Naive thymus-derived CD4-positive, alpha-beta T cell (primary cell): Measurements from ENCODE around the gene ZRSR2. TPM values are rescaled to one million over a fixed set of nuclear protein-coding genes. Genes with fewer than 3 reads are reported as not detected.

Experiments used
- ATAC-seq: fragments of 150-1000 bp; cut with Tn5 transposase; 2 replicates; pipeline ENCODE4 v1.10.0; 2021; ENCODE audit warnings: mild to moderate bottlenecking, moderate library complexity
- CTCF ChIA-PET: fragments of 350-600 bp; sonication (Branson Sonifier 250); formaldehyde crosslinking; loops from one replicate; lab custom pipeline; 2021; ENCODE audit warnings: antibody characterized with exemption; lab: Charles Lee
- POLR2A ChIA-PET: fragments of 350-600 bp; sonication (Branson Sonifier 250); formaldehyde crosslinking; loops from one replicate; lab custom pipeline; 2021; ENCODE audit warnings: antibody characterized with exemption, inconsistent platforms; lab: Charles Lee
- DNase-seq, 9 donors: peaks; one replicate each; pipeline versions ENCODE4 v3.0.0 to v3.0.0-alpha.2; 2020 to 2022; ENCODE audit warnings: mixed read lengths in 1 of 9
- H3K27ac ChIP-seq: one replicate; pipeline ENCODE4 v1.7.0; 2013; ENCODE audit warnings: mild to moderate bottlenecking, low read depth, low read length, moderate library complexity
- H3K27me3 ChIP-seq, 2 donors: one replicate each; pipeline ENCODE4 v1.7.0; 2013; ENCODE audit warnings: low read length in 2 of 2, mild to moderate bottlenecking in 2 of 2, moderate library complexity in 2 of 2; ENCODE audit not compliant: control insufficient read depth in 2 of 2, insufficient read depth in 2 of 2
- H3K36me3 ChIP-seq, 3 experiments: 1 replicate in 2 of 3; 2 replicates in 1 of 3; pipeline ENCODE4 v1.7.0; 2013; ENCODE audit warnings: low read length in 3 of 3, mild to moderate bottlenecking in 3 of 3, moderate library complexity in 1 of 3; ENCODE audit not compliant: insufficient read depth in 3 of 3, control insufficient read depth in 2 of 3
- H3K4me1 ChIP-seq, 2 donors: one replicate each; pipeline ENCODE4 v1.7.0; 2013; ENCODE audit warnings: low read length in 2 of 2, mild to moderate bottlenecking in 2 of 2, moderate library complexity in 1 of 2; ENCODE audit not compliant: control insufficient read depth in 2 of 2, insufficient read depth in 2 of 2
- H3K4me3 ChIP-seq: 2 replicates; pipeline ENCODE4 v1.7.0; 2013; ENCODE audit warnings: mild to moderate bottlenecking, low read length
- H3K9me3 ChIP-seq, 3 experiments: 1 replicate in 2 of 3; 2 replicates in 1 of 3; pipeline ENCODE4 v1.7.0; 2013; ENCODE audit warnings: low read length in 3 of 3; ENCODE audit not compliant: control insufficient read depth in 2 of 3
- H3K27ac Mint-ChIP-seq, 9 donors: one replicate each; pipeline ENCODE4 v1.8.0; 2020 to 2022; ENCODE audit warnings: mixed read lengths in 9 of 9, mild to moderate bottlenecking in 8 of 9, moderate library complexity in 5 of 9, inconsistent platforms in 2 of 9
- H3K27me3 Mint-ChIP-seq, 5 donors: one replicate each; pipeline ENCODE4 v1.8.0; 2021 to 2022; ENCODE audit warnings: mixed read lengths in 5 of 5, mild to moderate bottlenecking in 1 of 5
- H3K36me3 Mint-ChIP-seq, 5 donors: one replicate each; pipeline ENCODE4 v1.8.0; 2020 to 2022; ENCODE audit warnings: mixed read lengths in 5 of 5, mild to moderate bottlenecking in 3 of 5, inconsistent platforms in 1 of 5
- H3K4me1 Mint-ChIP-seq, 7 donors: one replicate each; pipeline ENCODE4 v1.8.0; 2020 to 2022; ENCODE audit warnings: mixed read lengths in 7 of 7, mild to moderate bottlenecking in 3 of 7, inconsistent platforms in 1 of 7
- H3K4me3 Mint-ChIP-seq, 10 donors: one replicate each; pipeline ENCODE4 v1.8.0; 2020 to 2022; ENCODE audit warnings: mild to moderate bottlenecking in 10 of 10, mixed read lengths in 10 of 10, moderate library complexity in 6 of 10, inconsistent platforms in 2 of 10
- H3K9me3 Mint-ChIP-seq, 11 donors: one replicate each; pipeline ENCODE4 v1.8.0; 2020 to 2022; ENCODE audit warnings: mixed read lengths in 11 of 11, mild to moderate bottlenecking in 4 of 11, inconsistent platforms in 1 of 11, moderate library complexity in 1 of 11
- intact Hi-C, 2 donors: fragments of 100-400 bp; cut with micrococcal nuclease; formaldehyde crosslinking; loops; one replicate each; pipeline ENCODE4 v1.15.1; 2023
- polyA plus RNA-seq, 2 donors: library from polyadenylated mRNA; unstranded; fragments of 300-500 nt; fragmentation: Illumina TruSeq; gene quantifications; one replicate each; pipeline ENCODE4 v1.2.3, GENCODE V29; 2021
- total RNA-seq, 6 experiments: library from RNA in 5 of 6; stranded (reverse) in 5 of 6; gene quantifications; 1 replicate in 5 of 6; 2 replicates in 1 of 6; pipeline ENCODE4 v1.2.3 and lab custom pipeline; 2021 to 2026

Gene ZRSR2
- total and polyA plus RNA-seq, 7 experiments from 2014 or later: 20.8 to 46.0 (median 25.4) TPM

- no peaks in the 10 kb centered on the region for H3K9me3 ChIP-seq
- Mint-ChIP-seq H3K27me3 (no peaks in the 10 kb centered on the region), H3K9me3 (no peaks in the 10 kb centered on the region), H3K27ac (peak overlapping the region in 6 of 9 donors; percentile 2 to 69 (median 48)), H3K4me1 (peaks cover 0 to 7% (median 0%) of the 10 kb centered on the region in 7 donors), H3K4me3 (peak overlapping the region in 1 of 10 donors; percentile 4), H3K36me3 (peaks cover 0 to 23% (median 0%) of the 10 kb centered on the region in 5 donors)
- ChIA-PET POLR2A (interaction anchor here (0.6 kb wide), 1 partner anchor 884 kb away, joined by 3 read pairs; no protein-coding TSS in a partner anchor), CTCF (no interaction called here)
- no peak overlapping the region for H3K4me3 ChIP-seq
- no peaks in the 10 kb centered on the region for H3K4me1 ChIP-seq
- H3K36me3 ChIP-seq: no peaks in the 10 kb centered on the region
- no peak overlapping the region for H3K27ac ChIP-seq
- H3K27me3 ChIP-seq: no peaks in the 10 kb centered on the region
- intact Hi-C loops: no loop called here
- ATAC-seq: no peak
- no peak for DNase-seq
These were observed 43.8 kb downstream of the ZRSR2 start for GRCh38 chrX:15834053-15834452.

GRCh38 chrX:15834827-15835595 lies 44.7 kb downstream of the ZRSR2 start:
- no peak for ATAC-seq
- Mint-ChIP-seq H3K4me1 (peaks cover 0 to 5% (median 0%) of the 10 kb centered on the region in 7 donors), H3K27ac (no peak overlapping the region), H3K27me3 (no peaks in the 10 kb centered on the region), H3K4me3 (no peak overlapping the region), H3K36me3 (peaks cover 0 to 21% (median 0%) of the 10 kb centered on the region in 5 donors), H3K9me3 (no peaks in the 10 kb centered on the region)
- H3K36me3 ChIP-seq: no peaks in the 10 kb centered on the region
- ChIA-PET POLR2A (no interaction called here), CTCF (no interaction called here)
- no peaks in the 10 kb centered on the region for H3K27me3 ChIP-seq
- no peaks in the 10 kb centered on the region for H3K9me3 ChIP-seq
- no peak for DNase-seq
- no peak overlapping the region for H3K4me3 ChIP-seq
- no peaks in the 10 kb centered on the region for H3K4me1 ChIP-seq
- intact Hi-C loops: no loop called here
- no peak overlapping the region for H3K27ac ChIP-seq

GRCh38 chrX:15838017-15838416 lies 47.7 kb downstream of the ZRSR2 start:
- ChIA-PET POLR2A (no interaction called here), CTCF (no interaction called here)
- Histone ChIP-seq H3K27me3 (no peaks in the 10 kb centered on the region), H3K9me3 (no peaks in the 10 kb centered on the region), H3K27ac (no peak overlapping the region), H3K4me3 (no peak overlapping the region), H3K4me1 (no peaks in the 10 kb centered on the region), H3K36me3 (no peaks in the 10 kb centered on the region)
- no peaks in the 10 kb centered on the region for H3K9me3 Mint-ChIP-seq
- intact Hi-C loops: no loop called here
- H3K27me3 Mint-ChIP-seq: no peaks in the 10 kb centered on the region
- no peak overlapping the region for H3K4me3 Mint-ChIP-seq
- ATAC-seq (no peak), DNase-seq (peak in 3 of 9 donors; percentile 4 to 27 (median 18))
- H3K27ac Mint-ChIP-seq: peak overlapping the region in 1 of 9 donors; percentile 47
- peaks cover 0 to 26% (median 4%) of the 10 kb centered on the region in 5 donors for H3K36me3 Mint-ChIP-seq
- H3K4me1 Mint-ChIP-seq: peaks cover 0 to 5% (median 2%) of the 10 kb centered on the region in 7 donors

- no peaks in the 10 kb centered on the region for H3K27me3 ChIP-seq
- Mint-ChIP-seq H3K27ac (no peak overlapping the region), H3K27me3 (no peaks in the 10 kb centered on the region), H3K9me3 (no peaks in the 10 kb centered on the region), H3K4me1 (peaks cover 0 to 9% (median 0%) of the 10 kb centered on the region in 7 donors), H3K4me3 (no peak overlapping the region), H3K36me3 (peaks cover 0 to 39% (median 7%) of the 10 kb centered on the region in 5 donors)
- ATAC-seq (no peak), DNase-seq (no peak)
- H3K4me3 ChIP-seq: no peak overlapping the region
- H3K36me3 ChIP-seq: peaks cover 0 to 3% (median 0%) of the 10 kb centered on the region in 3 experiments
- no peak overlapping the region for H3K27ac ChIP-seq
- POLR2A ChIA-PET: interaction anchor here (0.7 kb wide), 1 partner anchor 1840 kb away, joined by 3 read pairs; no protein-coding TSS in a partner anchor
- H3K4me1 ChIP-seq: no peaks in the 10 kb centered on the region
- intact Hi-C loops: no loop called here
- CTCF ChIA-PET: no interaction called here
- no peaks in the 10 kb centered on the region for H3K9me3 ChIP-seq
These were observed 51.7 kb downstream of the ZRSR2 start for GRCh38 chrX:15841853-15842516.

GRCh38 chrX:15843960-15844359 lies 53.7 kb downstream of the ZRSR2 start:
- Mint-ChIP-seq H3K36me3 (peaks cover 0 to 42% (median 7%) of the 10 kb centered on the region in 5 donors), H3K9me3 (no peaks in the 10 kb centered on the region), H3K4me3 (no peak overlapping the region), H3K4me1 (peaks cover 0 to 14% (median 2%) of the 10 kb centered on the region in 7 donors), H3K27me3 (no peaks in the 10 kb centered on the region), H3K27ac (peak overlapping the region in 1 of 9 donors; percentile 51)
- Histone ChIP-seq H3K27ac (no peak overlapping the region), H3K4me3 (no peak overlapping the region), H3K36me3 (peaks cover 0 to 3% (median 0%) of the 10 kb centered on the region in 3 experiments), H3K27me3 (no peaks in the 10 kb centered on the region), H3K9me3 (no peaks in the 10 kb centered on the region), H3K4me1 (no peaks in the 10 kb centered on the region)
- CTCF ChIA-PET: no interaction called here
- no peak for DNase-seq
- intact Hi-C loops: no loop called here
- POLR2A ChIA-PET: interaction anchor here (0.6 kb wide), 1 partner anchor 71 kb away, joined by 4 read pairs; no protein-coding TSS in a partner anchor
- no peak for ATAC-seq

- no peaks in the 10 kb centered on the region for H3K27me3 ChIP-seq
- CTCF ChIA-PET: no interaction called here
- no peaks in the 10 kb centered on the region for H3K9me3 ChIP-seq
- Mint-ChIP-seq H3K9me3 (no peaks in the 10 kb centered on the region), H3K4me3 (no peak overlapping the region), H3K4me1 (peaks cover 9 to 36% (median 16%) of the 10 kb centered on the region in 7 donors), H3K27ac (no peak overlapping the region), H3K36me3 (peaks cover 0 to 32% (median 10%) of the 10 kb centered on the region in 5 donors), H3K27me3 (no peaks in the 10 kb centered on the region)
- ATAC-seq: no peak
- H3K4me1 ChIP-seq: no peaks in the 10 kb centered on the region
- intact Hi-C loops: no loop called here
- POLR2A ChIA-PET: no interaction called here
- no peak overlapping the region for H3K4me3 ChIP-seq
- H3K27ac ChIP-seq: no peak overlapping the region
- no peak for DNase-seq
- peaks cover 0 to 3% (median 0%) of the 10 kb centered on the region in 3 experiments for H3K36me3 ChIP-seq
These were observed 58.3 kb downstream of the ZRSR2 start for GRCh38 chrX:15848576-15848975.
